ENCODE measurements around the gene MAP3K8. TPM values are rescaled to one million over a fixed set of nuclear protein-coding genes. Genes with fewer than 3 reads are reported as not detected.

MAP3K8 gene
- total RNA-seq, 1 donor, result 14.5 TPM

DNA sequence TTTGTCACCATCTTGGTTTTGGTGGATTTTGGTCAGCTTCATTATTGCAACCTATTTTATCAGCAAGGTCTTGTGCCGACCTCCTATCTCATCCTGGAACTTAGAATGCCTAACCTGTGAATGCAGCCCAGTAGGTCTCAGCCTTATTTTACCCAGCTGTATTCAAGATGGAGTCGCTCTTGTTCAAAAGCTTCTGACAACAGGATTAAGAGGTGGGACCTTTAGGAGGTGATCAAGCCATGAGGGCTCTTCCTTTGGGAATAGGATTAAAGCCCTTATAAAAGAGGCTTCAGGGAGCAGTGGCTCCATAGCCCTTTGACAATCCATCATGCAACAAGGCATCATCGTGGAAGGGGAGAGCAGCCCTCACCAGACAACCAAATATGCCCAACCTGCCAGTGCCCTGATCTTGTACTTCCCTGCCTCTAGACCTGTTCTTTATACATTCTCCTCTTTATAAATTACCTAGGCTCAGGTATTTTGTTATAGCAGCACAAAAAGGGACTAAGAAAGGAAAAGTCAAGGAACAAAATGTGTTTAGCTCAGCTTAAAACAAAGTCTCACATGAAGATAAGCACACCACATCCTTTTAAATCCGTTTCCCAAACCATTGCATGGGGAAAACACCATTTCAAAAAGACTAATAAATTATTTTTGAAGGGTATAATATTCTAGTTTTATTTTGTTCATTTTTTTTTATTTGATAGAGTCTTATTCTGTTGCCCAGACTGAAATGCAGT is 8.5 kb upstream of the MAP3K8 start:
- no peaks in the 10 kb centered on the region for H3K9me3 ChIP-seq (ENCODE audit: low read depth, low read length)

DNA sequence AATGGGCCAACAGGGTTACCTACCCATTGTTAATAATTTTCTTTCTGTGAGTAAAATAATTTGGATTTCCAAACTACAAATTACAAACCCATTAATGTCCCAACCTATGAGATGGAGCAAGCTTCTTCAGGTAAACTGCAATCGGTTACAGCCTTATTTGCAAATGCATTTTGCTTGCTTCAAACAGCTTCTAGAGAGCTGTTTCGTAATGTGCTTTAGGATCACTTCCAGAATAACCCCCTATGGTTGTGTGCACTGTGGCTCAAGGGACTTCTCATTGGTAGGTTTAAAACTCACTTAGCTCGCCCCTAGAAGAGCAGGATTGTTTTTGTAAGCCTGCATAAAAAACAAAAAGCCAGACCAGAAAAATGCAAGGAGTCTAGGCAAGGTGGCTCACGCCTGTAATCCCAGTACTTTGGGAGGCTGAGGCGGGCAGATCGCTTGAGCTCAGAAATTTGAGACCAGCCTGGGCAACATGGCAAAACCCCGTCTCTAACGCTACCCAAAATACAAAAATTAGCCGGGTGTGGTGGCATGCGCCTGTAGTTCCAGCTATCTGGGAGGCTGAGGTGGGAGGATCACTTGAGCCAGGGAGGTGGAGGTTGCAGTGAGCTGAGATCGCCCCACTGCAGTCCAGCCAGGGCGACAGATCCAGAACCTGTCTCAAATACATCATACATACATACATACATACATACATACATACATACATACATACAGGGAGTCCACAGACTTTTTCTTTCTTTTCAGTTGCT is 3.3 kb upstream of the MAP3K8 start:
- DNase-seq (ENCODE audit: insufficient read length, low spot score, missing footprints), result no peak
- H3K9me3 ChIP-seq (ENCODE audit: low read depth, low read length), result no peaks in the 10 kb centered on the region
- no peaks in the 10 kb centered on the region for H4K20me1 ChIP-seq (ENCODE audit: insufficient read depth, low read length)
- peaks cover 12% of the 10 kb centered on the region for H3K4me1 ChIP-seq (ENCODE audit: insufficient read depth, low read length)
- H2AFZ ChIP-seq (ENCODE audit: low read length), result no peak overlapping the region
- TF ChIP-seq, protein P1, sequence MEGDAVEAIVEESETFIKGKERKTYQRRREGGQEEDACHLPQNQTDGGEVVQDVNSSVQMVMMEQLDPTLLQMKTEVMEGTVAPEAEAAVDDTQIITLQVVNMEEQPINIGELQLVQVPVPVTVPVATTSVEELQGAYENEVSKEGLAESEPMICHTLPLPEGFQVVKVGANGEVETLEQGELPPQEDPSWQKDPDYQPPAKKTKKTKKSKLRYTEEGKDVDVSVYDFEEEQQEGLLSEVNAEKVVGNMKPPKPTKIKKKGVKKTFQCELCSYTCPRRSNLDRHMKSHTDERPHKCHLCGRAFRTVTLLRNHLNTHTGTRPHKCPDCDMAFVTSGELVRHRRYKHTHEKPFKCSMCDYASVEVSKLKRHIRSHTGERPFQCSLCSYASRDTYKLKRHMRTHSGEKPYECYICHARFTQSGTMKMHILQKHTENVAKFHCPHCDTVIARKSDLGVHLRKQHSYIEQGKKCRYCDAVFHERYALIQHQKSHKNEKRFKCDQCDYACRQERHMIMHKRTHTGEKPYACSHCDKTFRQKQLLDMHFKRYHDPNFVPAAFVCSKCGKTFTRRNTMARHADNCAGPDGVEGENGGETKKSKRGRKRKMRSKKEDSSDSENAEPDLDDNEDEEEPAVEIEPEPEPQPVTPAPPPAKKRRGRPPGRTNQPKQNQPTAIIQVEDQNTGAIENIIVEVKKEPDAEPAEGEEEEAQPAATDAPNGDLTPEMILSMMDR (IDR thresholded peaks at IDR 0.05; ENCODE audit: extremely low read depth, low read depth, low read length), result no peak
- no peak overlapping the region for H3K4me3 ChIP-seq (ENCODE audit: insufficient read depth, low read length)
- no peak overlapping the region for H3K4me2 ChIP-seq (ENCODE audit: insufficient read depth, low read length)
- no peaks in the 10 kb centered on the region for H3K27me3 ChIP-seq (ENCODE audit: insufficient read depth, low read length)
- peaks cover 2% of the 10 kb centered on the region for H3K79me2 ChIP-seq (ENCODE audit: insufficient read depth, low read length)
- no peak overlapping the region for H3K27ac ChIP-seq (ENCODE audit: low read depth, low read length)
- no peaks in the 10 kb centered on the region for H3K36me3 ChIP-seq (ENCODE audit: insufficient read depth, low read length)

More for the DNA sequence above, 8.5 kb upstream of the MAP3K8 start:
- H3K4me3 ChIP-seq (ENCODE audit: insufficient read depth, low read length), result no peak overlapping the region
- peaks cover 5% of the 10 kb centered on the region for H3K4me1 ChIP-seq (ENCODE audit: insufficient read depth, low read length)
- H3K27me3 ChIP-seq (ENCODE audit: insufficient read depth, low read length), result no peaks in the 10 kb centered on the region
- no peak overlapping the region for H2AFZ ChIP-seq (ENCODE audit: low read length)
- no peak for DNase-seq (ENCODE audit: insufficient read length, low spot score, missing footprints)
- no peaks in the 10 kb centered on the region for H3K36me3 ChIP-seq (ENCODE audit: insufficient read depth, low read length)
- TF ChIP-seq, protein P1 (IDR thresholded peaks at IDR 0.05; ENCODE audit: extremely low read depth, low read depth, low read length), result no peak
- H3K79me2 ChIP-seq (ENCODE audit: insufficient read depth, low read length), result no peaks in the 10 kb centered on the region
- no peaks in the 10 kb centered on the region for H4K20me1 ChIP-seq (ENCODE audit: insufficient read depth, low read length)
- no peak overlapping the region for H3K4me2 ChIP-seq (ENCODE audit: insufficient read depth, low read length)
- H3K27ac ChIP-seq (ENCODE audit: low read depth, low read length), result no peak overlapping the region

DNA sequence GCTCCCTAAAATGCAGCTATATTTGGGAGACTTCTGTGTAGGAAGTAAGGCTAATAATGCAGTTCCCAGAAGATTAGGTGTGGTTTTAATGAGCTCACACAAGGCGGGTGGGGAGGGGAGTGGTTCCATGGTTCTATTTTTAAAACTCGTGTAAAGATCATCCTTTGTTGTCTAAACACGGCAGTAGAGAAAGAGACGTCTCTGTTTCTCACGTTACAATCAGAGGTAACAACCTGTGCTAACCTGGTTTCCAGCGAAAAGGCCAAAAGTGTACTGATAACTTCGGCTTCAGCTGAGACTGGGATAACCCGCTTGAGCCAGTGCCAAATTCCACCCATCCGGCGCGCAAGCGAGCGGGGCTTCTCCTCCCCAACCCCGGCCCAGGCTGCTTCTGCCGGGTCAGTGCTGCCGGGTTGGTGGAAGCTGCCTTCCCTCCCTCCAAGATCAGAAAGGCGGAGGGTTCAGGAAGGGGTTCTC is 2.5 kb upstream of the MAP3K8 start:
- H3K4me2 ChIP-seq (ENCODE audit: insufficient read depth, low read length), result peak overlapping the region; percentile 48
- H3K4me1 ChIP-seq (ENCODE audit: insufficient read depth, low read length), result peaks cover 19% of the 10 kb centered on the region
- peak; percentile 76 for DNase-seq (ENCODE audit: insufficient read length, low spot score, missing footprints)
- no peaks in the 10 kb centered on the region for H3K27me3 ChIP-seq (ENCODE audit: insufficient read depth, low read length)
- H3K9me3 ChIP-seq (ENCODE audit: low read depth, low read length), result no peaks in the 10 kb centered on the region
- peak overlapping the region; percentile 74 for H2AFZ ChIP-seq (ENCODE audit: low read length)
- TF ChIP-seq, protein P1 (IDR thresholded peaks at IDR 0.05; ENCODE audit: extremely low read depth, low read depth, low read length), result no peak
- no peaks in the 10 kb centered on the region for H3K36me3 ChIP-seq (ENCODE audit: insufficient read depth, low read length)
- no peaks in the 10 kb centered on the region for H4K20me1 ChIP-seq (ENCODE audit: insufficient read depth, low read length)
- H3K79me2 ChIP-seq (ENCODE audit: insufficient read depth, low read length), result peaks cover 2% of the 10 kb centered on the region
- peak overlapping the region; percentile 30 for H3K4me3 ChIP-seq (ENCODE audit: insufficient read depth, low read length)
- no peak overlapping the region for H3K27ac ChIP-seq (ENCODE audit: low read depth, low read length)
